T-cell (primary cell): ENCODE results near the gene SPOCK1. TPM values are rescaled to one million over a fixed set of nuclear protein-coding genes. Genes with fewer than 3 reads are reported as not detected.

ENCODE experiments used
- ATAC-seq, 4 experiments: fragments of 200-7000 bp in 3 of 4; fragments of 150-1000 bp in 1 of 4; cut with Tn5 transposase; replicated peaks in 1 of 4; 1 replicate in 3 of 4; 2 replicates in 1 of 4; pipeline ENCODE4 v1.10.0; 2021; ENCODE audit warnings: moderate library complexity in 3 of 4, mild to moderate bottlenecking in 2 of 4, moderate number of reproducible peaks in 1 of 4
- CTCF ChIA-PET, 2 donors: fragments of 300-600 bp; sonication (Branson Sonifier 250); formaldehyde crosslinking; loops; one replicate each; lab custom pipeline; 2022; ENCODE audit warnings: antibody characterized with exemption in 2 of 2; lab: Charles Lee
- POLR2A ChIA-PET, 2 donors: fragments of 300-600 bp; sonication (Branson Sonifier 250); formaldehyde crosslinking; loops; one replicate each; lab custom pipeline; 2022; ENCODE audit warnings: antibody characterized with exemption in 2 of 2; lab: Charles Lee
- DNase-seq, 35 experiments: peaks; one replicate each; pipeline versions ENCODE4 v3.0.0 to v3.0.0-alpha.2; 2013 to 2023
- H3K27ac ChIP-seq: one replicate; pipeline ENCODE4 v1.5.1; 2013; ENCODE audit warnings: low read length
- H3K27me3 ChIP-seq, 2 experiments: replicated peaks in 1 of 2; 1 replicate in 1 of 2; 2 replicates in 1 of 2; pipeline versions ENCODE4 v1.6.1 to v1.7.0; 2013; ENCODE audit warnings: low read length in 1 of 2, mixed read lengths in 1 of 2; ENCODE audit not compliant: control insufficient read depth in 2 of 2, insufficient read depth in 2 of 2; ENCODE audit errors: extremely low read depth in 1 of 2
- H3K36me3 ChIP-seq, 2 donors: 1 replicate in 1 of 2; 2 replicates in 1 of 2; pipeline versions ENCODE4 v1.6.1 to v1.7.0; 2013; ENCODE audit warnings: low read length in 1 of 2; ENCODE audit not compliant: control insufficient read depth in 2 of 2, insufficient read depth in 1 of 2; ENCODE audit errors: extremely low read depth in 1 of 2
- H3K4me1 ChIP-seq, 2 experiments: 1 replicate in 1 of 2; 2 replicates in 1 of 2; pipeline versions ENCODE4 v1.6.1 to v1.7.0; 2013; ENCODE audit warnings: low read length in 2 of 2, mixed read lengths in 1 of 2; ENCODE audit not compliant: insufficient read depth in 2 of 2, control insufficient read depth in 1 of 2; ENCODE audit errors: extremely low read depth in 1 of 2
- H3K4me3 ChIP-seq, 2 donors: 1 replicate in 1 of 2; 2 replicates in 1 of 2; pipeline versions ENCODE4 v1.5.1 to v1.7.0; 2013; ENCODE audit warnings: mild to moderate bottlenecking in 2 of 2, low read length in 1 of 2, moderate library complexity in 1 of 2; ENCODE audit not compliant: control insufficient read depth in 1 of 2; ENCODE audit errors: extremely low read depth in 1 of 2
- H3K9me3 ChIP-seq: 2 replicates; pipeline ENCODE4 v1.7.0; 2013
- H3K27ac Mint-ChIP-seq, 2 donors: one replicate each; pipeline ENCODE4 v1.8.0; 2020 to 2021; ENCODE audit warnings: mild to moderate bottlenecking in 2 of 2, mixed read lengths in 2 of 2
- H3K27me3 Mint-ChIP-seq, 2 donors: one replicate each; pipeline ENCODE4 v1.8.0; 2021 to 2022; ENCODE audit warnings: mixed read lengths in 2 of 2
- H3K36me3 Mint-ChIP-seq: one replicate; pipeline ENCODE4 v1.8.0; 2021; ENCODE audit warnings: mixed read lengths
- H3K4me1 Mint-ChIP-seq, 3 donors: one replicate each; pipeline ENCODE4 v1.8.0; 2020 to 2022; ENCODE audit warnings: mixed read lengths in 3 of 3, mild to moderate bottlenecking in 1 of 3
- H3K4me3 Mint-ChIP-seq, 3 donors: one replicate each; pipeline ENCODE4 v1.8.0; 2020 to 2022; ENCODE audit warnings: mild to moderate bottlenecking in 3 of 3, mixed read lengths in 3 of 3, moderate library complexity in 3 of 3
- H3K9me3 Mint-ChIP-seq, 3 donors: one replicate each; pipeline ENCODE4 v1.8.0; 2020 to 2022; ENCODE audit warnings: mixed read lengths in 3 of 3
- WGBS: methylation state at CpG from one replicate; pipeline ENCODE4 v1.1.5; 2013; ENCODE audit warnings: missing lambda C conversion rate; ENCODE audit not compliant: insufficient coverage; 5-methylcytosine and 5-hydroxymethylcytosine counted together
- total RNA-seq, 35 experiments: library from RNA in 6 of 35; stranded (reverse) in 6 of 35; fragments of 120-200 nt in 1 of 35; gene quantifications; one replicate each; pipeline versions ENCODE4 v1.2.1 to v1.2.4 and lab custom pipeline; 2013 to 2026

Gene SPOCK1
- total RNA-seq, 5 donors from 2014 or later (not counting 1 experiment from before 2014, with no cell fraction given): 0.57 TPM; not detected in 4

DNA sequence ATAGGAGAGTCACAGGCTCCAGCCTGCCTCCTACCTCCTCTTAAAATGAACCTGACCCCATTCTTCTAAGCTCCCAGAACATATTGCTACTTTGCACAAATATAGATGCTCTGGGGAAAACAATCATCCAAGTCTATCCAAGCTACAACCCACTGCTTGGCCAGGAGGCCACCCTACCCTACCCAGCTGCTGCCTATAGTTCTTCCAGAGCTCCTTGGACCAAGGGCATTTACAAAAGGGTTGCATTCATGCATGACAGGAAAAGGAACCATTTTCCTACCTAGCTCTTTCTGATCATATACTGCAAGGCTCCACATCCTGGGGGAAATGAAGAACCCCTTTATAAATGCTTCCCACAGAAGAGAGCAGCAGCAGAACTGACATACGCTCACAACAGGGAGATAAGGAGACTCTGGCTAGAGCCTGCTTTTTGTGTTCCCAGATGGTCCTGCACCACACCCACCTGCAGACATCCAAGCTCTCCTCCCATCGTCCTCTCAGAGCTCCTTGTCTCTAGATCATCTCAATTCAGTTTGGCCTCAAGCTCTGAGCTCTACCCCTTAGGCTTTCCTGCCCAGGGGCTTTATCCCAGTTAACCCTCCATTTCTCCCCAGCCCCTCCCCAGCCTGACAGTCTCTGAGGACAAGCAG lies 185.5 kb downstream of the SPOCK1 start:
- no peaks in the 10 kb centered on the region for H3K9me3 Mint-ChIP-seq
- no peak overlapping the region for H3K4me3 Mint-ChIP-seq
- H3K27me3 Mint-ChIP-seq: peaks cover 16 to 23% of the 10 kb centered on the region in 2 donors
- H3K4me1 Mint-ChIP-seq: no peaks in the 10 kb centered on the region
- ATAC-seq (no peak), DNase-seq (no peak)
- Histone ChIP-seq H3K27ac (no peak overlapping the region), H3K36me3 (no peaks in the 10 kb centered on the region), H3K4me3 (no peak overlapping the region), H3K27me3 (no peaks in the 10 kb centered on the region), H3K4me1 (no peaks in the 10 kb centered on the region), H3K9me3 (no peaks in the 10 kb centered on the region)
- WGBS: 64% methylated on average over 2 of the region's 2 CpGs
- ChIA-PET CTCF (no interaction called here), POLR2A (interaction anchor here in 1 of 2 donors (0.6 kb wide), 1 partner anchor 49 kb away, joined by 3 read pairs; no protein-coding TSS in a partner anchor)
- no peaks in the 10 kb centered on the region for H3K36me3 Mint-ChIP-seq
- no peak overlapping the region for H3K27ac Mint-ChIP-seq

DNA sequence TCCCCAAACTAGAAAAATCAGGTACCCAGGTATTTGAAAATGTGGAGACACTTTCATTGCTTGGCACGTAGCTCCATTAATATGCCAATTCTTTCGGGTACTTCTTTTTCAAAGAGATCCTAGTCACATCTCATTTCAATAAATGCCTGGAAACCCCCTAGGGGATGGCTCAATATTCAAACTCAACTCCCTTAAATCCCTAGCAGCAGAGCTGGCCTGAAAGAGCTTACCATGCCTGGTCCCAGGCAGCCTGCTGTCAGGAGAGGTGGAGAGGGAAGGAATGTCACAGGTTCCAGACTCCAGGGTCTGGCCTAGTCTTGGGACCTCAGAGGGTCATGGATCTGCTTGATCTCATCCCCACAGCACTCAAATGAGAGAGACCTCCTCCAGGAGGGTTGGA lies 187.1 kb downstream of the SPOCK1 start:
- peaks cover 4 to 13% of the 10 kb centered on the region in 2 donors for H3K27me3 Mint-ChIP-seq
- H3K27ac Mint-ChIP-seq: no peak overlapping the region
- ATAC-seq (no peak), DNase-seq (no peak)
- no peaks in the 10 kb centered on the region for H3K9me3 ChIP-seq
- no peaks in the 10 kb centered on the region for H3K4me1 ChIP-seq
- H3K4me3 ChIP-seq: no peak overlapping the region
- WGBS: no CpG with 5 or more reads among the region's 2 CpGs
- ChIA-PET POLR2A (no interaction called here), CTCF (no interaction called here)
- no peaks in the 10 kb centered on the region for H3K9me3 Mint-ChIP-seq
- no peak overlapping the region for H3K4me3 Mint-ChIP-seq
- H3K36me3 Mint-ChIP-seq: no peaks in the 10 kb centered on the region
- no peak overlapping the region for H3K27ac ChIP-seq
- H3K4me1 Mint-ChIP-seq: no peaks in the 10 kb centered on the region
- no peaks in the 10 kb centered on the region for H3K36me3 ChIP-seq
- no peaks in the 10 kb centered on the region for H3K27me3 ChIP-seq

GRCh38 chr5:137310051-137310730 lies 188.9 kb downstream of the SPOCK1 start:
- 64% methylated on average over 2 of the region's 5 CpGs for WGBS
- ChIA-PET POLR2A (no interaction called here), CTCF (interaction anchor here (0.5 to 1.3 kb wide), 2 partner anchors 10 to 308 kb away, joined by 3 to 6 read pairs; no protein-coding TSS in a partner anchor)
- ATAC-seq (no peak), DNase-seq (no peak)
- Histone ChIP-seq H3K27me3 (no peaks in the 10 kb centered on the region), H3K27ac (no peak overlapping the region), H3K36me3 (no peaks in the 10 kb centered on the region), H3K9me3 (no peaks in the 10 kb centered on the region), H3K4me3 (no peak overlapping the region), H3K4me1 (no peaks in the 10 kb centered on the region)
- Mint-ChIP-seq H3K4me1 (no peaks in the 10 kb centered on the region), H3K36me3 (no peaks in the 10 kb centered on the region), H3K4me3 (no peak overlapping the region), H3K27ac (no peak overlapping the region), H3K27me3 (peaks cover 5 to 13% of the 10 kb centered on the region in 2 donors), H3K9me3 (no peaks in the 10 kb centered on the region)

GRCh38 chr5:137309290-137309689 lies 189.8 kb downstream of the SPOCK1 start:
- no peaks in the 10 kb centered on the region for H3K36me3 ChIP-seq
- no peak for DNase-seq
- H3K4me1 ChIP-seq: no peaks in the 10 kb centered on the region
- Mint-ChIP-seq H3K4me3 (no peak overlapping the region), H3K27ac (no peak overlapping the region), H3K36me3 (no peaks in the 10 kb centered on the region), H3K9me3 (no peaks in the 10 kb centered on the region), H3K4me1 (no peaks in the 10 kb centered on the region), H3K27me3 (peaks cover 5 to 10% of the 10 kb centered on the region in 2 donors)
- ChIA-PET CTCF (interaction anchor here in 1 of 2 donors (1.3 kb wide), 1 partner anchor 11 kb away, joined by 3 read pairs; no protein-coding TSS in a partner anchor), POLR2A (no interaction called here)
- no peak overlapping the region for H3K27ac ChIP-seq
- no peaks in the 10 kb centered on the region for H3K9me3 ChIP-seq
- ATAC-seq: no peak
- H3K27me3 ChIP-seq: peaks cover 0 to 3% of the 10 kb centered on the region in 2 experiments
- no peak overlapping the region for H3K4me3 ChIP-seq
- WGBS: 80% methylated on average over 1 of the region's 2 CpGs

DNA sequence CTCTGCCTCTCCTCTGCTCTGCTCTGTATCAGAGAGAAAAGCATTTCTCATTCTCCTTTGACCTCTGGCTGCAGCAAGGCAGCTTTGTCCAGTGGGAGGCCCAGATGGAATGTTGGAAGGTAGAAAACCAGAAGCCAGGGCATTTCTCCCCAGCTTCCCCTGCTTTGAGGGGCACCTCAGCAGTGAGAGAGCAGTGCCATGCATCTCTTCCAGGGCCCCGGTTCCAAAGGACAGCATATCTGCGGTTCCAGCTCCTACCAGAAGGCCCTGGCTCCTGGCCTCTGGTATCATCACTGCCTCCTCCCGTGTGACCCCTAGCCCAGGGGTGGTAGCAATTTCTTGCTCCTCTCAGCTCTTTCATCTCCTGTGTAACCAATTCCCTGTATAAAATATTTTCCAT lies 190.8 kb downstream of the SPOCK1 start:
- H3K4me3 Mint-ChIP-seq: no peak overlapping the region
- H3K27me3 ChIP-seq: peaks cover 0 to 5% of the 10 kb centered on the region in 2 experiments
- peaks cover 5 to 10% of the 10 kb centered on the region in 2 donors for H3K27me3 Mint-ChIP-seq

DNA sequence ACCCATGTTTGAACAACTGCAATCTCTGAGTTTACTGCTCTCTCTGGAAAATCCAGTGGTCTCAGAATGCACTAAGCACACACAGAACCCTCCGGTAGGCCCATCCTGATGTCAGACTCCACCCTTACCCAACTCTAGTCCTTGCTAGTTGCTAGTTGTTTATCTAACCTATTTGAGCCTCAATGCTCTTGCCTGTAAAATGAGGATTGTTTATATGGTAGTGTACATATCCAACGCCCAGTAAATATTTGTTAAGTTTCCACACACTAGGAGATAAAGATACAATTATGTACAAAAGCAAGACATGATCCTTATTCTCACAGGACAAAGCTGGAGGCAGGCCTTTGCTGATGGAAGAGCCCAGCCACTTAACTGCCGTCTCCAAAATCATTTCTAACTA lies 192.2 kb downstream of the SPOCK1 start:
- H3K4me3 Mint-ChIP-seq: no peak overlapping the region
- peaks cover 5 to 8% of the 10 kb centered on the region in 2 donors for H3K27me3 Mint-ChIP-seq
- H3K27ac ChIP-seq: no peak overlapping the region
- H3K4me1 Mint-ChIP-seq: no peaks in the 10 kb centered on the region
- peaks cover 0 to 5% of the 10 kb centered on the region in 2 experiments for H3K27me3 ChIP-seq
- H3K36me3 ChIP-seq: no peaks in the 10 kb centered on the region
- DNase-seq (no peak), ATAC-seq (no peak)
- H3K4me3 ChIP-seq: no peak overlapping the region
- no peak overlapping the region for H3K27ac Mint-ChIP-seq
- WGBS: 100% methylated on average over 1 of the region's 3 CpGs
- H3K9me3 ChIP-seq: no peaks in the 10 kb centered on the region
- H3K4me1 ChIP-seq: no peaks in the 10 kb centered on the region
- POLR2A ChIA-PET: no interaction called here
- CTCF ChIA-PET: no interaction called here
- H3K9me3 Mint-ChIP-seq: no peaks in the 10 kb centered on the region
- no peaks in the 10 kb centered on the region for H3K36me3 Mint-ChIP-seq

More for the DNA sequence above, 190.8 kb downstream of the SPOCK1 start:
- ChIA-PET CTCF (no interaction called here), POLR2A (no interaction called here)
- Mint-ChIP-seq H3K36me3 (no peaks in the 10 kb centered on the region), H3K9me3 (no peaks in the 10 kb centered on the region), H3K4me1 (no peaks in the 10 kb centered on the region), H3K27ac (no peak overlapping the region)
- H3K9me3 ChIP-seq: no peaks in the 10 kb centered on the region
- no peaks in the 10 kb centered on the region for H3K4me1 ChIP-seq
- no peaks in the 10 kb centered on the region for H3K36me3 ChIP-seq
- DNase-seq (no peak), ATAC-seq (no peak)
- no peak overlapping the region for H3K27ac ChIP-seq
- H3K4me3 ChIP-seq: no peak overlapping the region
- WGBS: 88% methylated on average over 2 of the region's 3 CpGs
